GM19372 (cell line): ENCODE measurements around the gene KCNH2.
A peak's percentile ranks its signal among the peaks of the same experiment; 100 is the strongest.
"Not testable (repeated sequence)": the region's sequence is repeated elsewhere in the genome, so short reads cannot be mapped to it uniquely, and the experiment has no call there.

Source experiments
- ATAC-seq: cut with Tn5 transposase; IDR thresholded peaks from one replicate; pipeline ENCODE4 v1.9.1; 2021; ENCODE audit warnings: mild to moderate bottlenecking, low read depth, moderate library complexity; ENCODE audit not compliant: unreplicated experiment

KCNH2 gene, protein sequence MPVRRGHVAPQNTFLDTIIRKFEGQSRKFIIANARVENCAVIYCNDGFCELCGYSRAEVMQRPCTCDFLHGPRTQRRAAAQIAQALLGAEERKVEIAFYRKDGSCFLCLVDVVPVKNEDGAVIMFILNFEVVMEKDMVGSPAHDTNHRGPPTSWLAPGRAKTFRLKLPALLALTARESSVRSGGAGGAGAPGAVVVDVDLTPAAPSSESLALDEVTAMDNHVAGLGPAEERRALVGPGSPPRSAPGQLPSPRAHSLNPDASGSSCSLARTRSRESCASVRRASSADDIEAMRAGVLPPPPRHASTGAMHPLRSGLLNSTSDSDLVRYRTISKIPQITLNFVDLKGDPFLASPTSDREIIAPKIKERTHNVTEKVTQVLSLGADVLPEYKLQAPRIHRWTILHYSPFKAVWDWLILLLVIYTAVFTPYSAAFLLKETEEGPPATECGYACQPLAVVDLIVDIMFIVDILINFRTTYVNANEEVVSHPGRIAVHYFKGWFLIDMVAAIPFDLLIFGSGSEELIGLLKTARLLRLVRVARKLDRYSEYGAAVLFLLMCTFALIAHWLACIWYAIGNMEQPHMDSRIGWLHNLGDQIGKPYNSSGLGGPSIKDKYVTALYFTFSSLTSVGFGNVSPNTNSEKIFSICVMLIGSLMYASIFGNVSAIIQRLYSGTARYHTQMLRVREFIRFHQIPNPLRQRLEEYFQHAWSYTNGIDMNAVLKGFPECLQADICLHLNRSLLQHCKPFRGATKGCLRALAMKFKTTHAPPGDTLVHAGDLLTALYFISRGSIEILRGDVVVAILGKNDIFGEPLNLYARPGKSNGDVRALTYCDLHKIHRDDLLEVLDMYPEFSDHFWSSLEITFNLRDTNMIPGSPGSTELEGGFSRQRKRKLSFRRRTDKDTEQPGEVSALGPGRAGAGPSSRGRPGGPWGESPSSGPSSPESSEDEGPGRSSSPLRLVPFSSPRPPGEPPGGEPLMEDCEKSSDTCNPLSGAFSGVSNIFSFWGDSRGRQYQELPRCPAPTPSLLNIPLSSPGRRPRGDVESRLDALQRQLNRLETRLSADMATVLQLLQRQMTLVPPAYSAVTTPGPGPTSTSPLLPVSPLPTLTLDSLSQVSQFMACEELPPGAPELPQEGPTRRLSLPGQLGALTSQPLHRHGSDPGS

DNA sequence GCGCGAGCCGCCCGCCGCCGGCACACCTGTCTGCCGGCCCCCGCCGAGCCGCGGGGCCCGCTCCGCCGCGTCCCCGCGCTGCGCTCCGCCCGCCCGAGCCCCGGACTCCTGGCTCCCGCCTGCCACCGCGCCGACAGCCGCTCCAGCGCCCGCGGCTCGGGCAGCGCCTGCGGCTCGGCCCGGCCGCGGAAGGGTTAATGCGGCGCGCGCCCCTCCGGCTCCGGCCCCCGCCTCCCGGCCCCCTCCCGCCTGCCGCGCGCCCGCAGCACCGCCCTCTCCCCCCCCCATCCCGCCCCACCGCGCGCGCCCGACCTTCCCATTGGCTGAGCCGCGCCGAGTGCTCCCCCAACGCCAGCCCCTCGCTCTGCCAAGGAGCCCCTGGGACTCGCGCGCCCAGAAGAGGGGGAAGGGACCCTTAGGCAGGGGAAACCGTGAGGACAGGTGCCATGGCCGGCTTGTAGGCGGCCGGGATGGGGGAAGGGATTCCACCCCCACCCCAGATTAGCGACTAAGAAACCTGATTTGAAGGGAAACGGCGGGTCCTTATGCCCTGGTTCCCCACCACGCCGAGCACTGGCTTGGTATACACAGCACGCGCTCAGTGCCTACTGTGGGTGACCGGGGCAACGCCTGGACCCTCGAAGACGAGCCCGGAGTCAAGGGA lies at the start of gene KCNH2:
TSS of gene KCNH2 (minus strand) at position 196 of the 664 bp plus-strand sequence. CDS start 408 bp downstream, outside the sequence.
- ATAC-seq: no peak

DNA sequence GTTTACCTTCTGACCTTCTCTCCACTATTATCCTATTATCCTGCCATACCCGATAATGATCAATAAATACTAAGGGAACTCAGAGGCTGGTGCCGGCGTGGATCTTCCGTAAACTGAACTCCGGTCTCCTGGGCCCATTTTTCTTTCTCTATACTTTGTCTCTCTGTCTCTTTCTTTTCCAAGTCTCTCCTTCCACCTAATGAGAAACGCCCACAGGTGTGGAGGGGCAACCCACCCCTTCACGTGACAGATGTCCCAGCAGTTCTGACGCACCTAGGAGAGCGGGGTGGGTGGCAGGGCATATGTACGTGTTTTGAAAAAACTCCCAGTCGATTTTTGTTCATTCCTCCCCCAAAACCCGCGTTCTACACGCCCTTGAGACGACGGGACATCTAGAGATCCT lies 49.6 kb upstream of the KCNH2 start:
- not testable (repeated sequence) for ATAC-seq

DNA sequence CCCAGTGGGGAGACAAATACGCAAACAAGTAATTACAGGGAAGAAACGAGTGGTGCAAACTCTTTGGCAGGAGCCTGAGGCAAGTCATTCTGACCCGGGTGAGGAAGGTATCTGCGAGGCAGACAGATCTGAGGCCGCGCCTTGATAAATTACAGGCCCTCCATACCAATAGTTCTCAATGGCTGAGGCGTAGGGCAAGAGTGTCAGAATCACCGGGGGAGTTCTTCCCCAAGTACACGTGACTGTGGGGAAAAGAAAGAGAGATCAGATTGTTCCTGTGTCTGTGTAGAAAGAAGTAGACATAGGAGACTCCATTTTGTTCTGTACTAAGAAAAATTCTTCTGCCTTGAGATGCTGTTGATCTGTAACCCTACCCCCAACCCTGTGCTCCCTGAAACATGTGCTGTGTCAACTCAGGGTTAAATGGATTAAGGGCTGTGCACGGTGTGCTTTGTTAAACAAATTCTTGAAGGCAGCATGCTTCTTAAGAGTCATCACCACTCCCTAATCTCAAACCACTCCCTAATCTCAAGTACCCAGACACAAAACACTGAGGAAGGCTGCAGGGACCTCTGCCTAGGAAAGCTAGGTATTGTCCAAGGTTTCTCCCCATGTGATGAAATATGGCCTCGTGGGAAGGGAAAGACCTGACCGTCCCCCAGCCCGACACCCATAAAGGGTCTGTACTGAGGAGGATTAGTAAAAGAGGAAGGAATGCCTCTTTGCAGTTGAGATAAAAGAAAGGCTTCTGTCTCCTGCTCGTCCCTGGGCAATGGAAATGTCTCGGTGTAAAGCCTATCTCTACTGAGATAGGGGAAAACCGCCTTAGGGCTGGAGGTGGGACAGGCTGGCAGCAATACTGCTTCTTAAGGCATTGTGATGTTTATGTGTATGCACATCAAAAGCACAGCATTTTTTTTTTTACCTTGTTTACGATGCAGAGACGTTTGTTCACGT lies 48.9 kb upstream of the KCNH2 start:
- ATAC-seq: not testable (repeated sequence)

DNA sequence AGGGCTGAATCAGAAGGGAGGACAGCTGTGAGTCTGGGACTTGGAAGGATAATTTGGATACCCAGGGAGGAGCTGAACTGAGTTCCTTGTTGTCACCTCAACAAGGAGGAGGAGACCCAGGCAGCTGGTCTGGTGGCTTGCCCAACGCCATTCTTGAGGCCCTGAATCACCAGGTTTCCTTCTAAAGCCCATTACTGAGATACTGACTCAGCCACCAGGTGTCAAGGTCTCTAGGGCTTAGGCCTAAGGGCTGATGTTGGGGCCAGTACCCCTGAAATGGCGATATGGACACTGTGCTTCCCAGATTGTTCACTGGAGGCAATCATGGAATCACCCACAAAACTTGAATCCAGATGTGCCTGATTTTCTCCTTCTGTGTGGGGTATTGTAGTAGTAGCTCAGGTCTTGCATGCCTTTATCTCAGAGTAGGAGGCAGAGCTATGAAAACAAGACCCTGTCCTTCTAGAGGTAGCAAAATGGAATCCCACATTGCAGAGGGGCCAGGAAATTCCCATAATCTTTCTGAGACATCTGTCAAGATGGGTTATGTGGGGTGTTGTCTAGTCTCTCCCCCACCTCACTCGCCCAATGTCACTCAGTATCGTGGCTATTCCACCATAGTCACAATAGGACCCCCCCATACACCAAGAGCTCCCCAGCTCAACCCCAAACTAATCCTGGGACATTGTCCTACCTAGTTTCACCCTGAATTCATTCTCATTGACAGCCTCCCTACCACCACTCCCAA lies 48.0 kb upstream of the KCNH2 start:
- no peak for ATAC-seq

DNA sequence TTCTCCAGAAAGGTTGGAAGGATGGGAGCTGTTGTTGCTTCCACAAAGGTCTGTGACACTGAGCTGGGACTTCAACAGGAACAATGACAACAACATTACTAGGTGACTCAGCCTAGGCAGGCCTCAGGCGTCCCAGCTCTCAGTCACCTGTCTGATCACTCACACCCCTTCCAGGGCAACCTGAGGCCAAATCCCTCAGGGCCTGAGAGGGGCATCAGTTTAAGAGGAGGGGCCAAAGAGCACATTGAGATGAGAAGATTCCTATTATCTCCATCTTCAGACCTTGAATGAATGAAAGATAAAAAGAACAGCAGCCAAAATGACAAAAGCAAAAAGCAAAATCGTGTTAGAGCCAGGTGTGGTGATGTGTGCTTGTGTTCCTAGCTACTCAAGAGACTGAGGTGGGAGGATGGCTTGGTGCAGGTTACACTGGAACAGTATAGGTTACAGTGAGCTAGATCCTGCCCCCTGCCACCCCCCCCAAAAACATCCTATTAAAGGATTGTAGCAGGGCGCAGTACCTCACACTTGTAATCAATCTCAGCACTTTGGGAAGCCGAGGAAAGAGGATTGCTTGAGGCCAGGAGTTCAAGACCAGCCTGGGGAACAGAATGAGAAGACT lies 46.4 kb upstream of the KCNH2 start, which contains the start of gene ATG9B:
TSS of gene ATG9B (minus strand) at position 60 of the 622 bp plus-strand sequence. CDS start 71 bp downstream, outside the sequence.
- ATAC-seq: no peak

DNA sequence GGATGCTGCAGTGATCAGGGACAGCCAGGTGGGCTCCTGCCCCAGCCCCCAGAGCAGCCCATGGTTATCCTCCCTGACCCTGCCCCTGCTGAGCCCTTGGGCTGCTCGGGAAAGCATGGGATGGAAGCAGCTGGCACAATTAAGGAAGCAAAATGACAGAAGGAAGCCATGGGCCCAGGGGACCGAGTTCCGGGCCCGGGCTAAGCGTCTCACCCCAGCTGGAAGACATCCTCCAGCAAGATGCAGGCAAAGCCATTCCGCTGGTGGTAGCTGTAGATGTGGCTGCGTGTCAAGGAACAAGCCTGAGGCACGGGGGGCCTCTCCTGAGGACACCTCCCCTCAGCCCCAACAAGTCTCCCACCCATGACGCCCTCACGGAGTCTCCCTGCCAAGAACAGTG lies 45.1 kb upstream of the KCNH2 start:
- no peak for ATAC-seq

DNA sequence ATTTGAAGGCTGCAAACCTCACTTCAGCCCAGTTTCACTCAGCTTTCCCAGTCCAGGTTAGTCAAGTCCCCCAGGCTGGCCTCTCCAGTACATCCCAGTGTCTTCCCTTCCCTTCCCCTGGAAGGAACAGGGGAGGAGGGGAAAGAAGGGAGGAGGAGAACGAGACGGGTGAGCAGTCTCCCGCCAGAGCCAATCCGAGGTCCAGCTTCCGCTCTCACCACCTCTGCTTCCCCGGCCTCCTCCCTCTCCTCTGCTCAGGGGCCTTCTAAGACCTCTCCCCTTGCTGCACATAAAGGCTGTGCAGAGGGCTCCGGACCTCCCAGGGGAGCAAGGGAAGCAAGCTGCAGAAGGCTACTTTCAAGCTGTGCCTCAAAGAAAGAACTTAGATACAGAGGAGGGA lies 42.1 kb upstream of the KCNH2 start:
- ATAC-seq: no peak

DNA sequence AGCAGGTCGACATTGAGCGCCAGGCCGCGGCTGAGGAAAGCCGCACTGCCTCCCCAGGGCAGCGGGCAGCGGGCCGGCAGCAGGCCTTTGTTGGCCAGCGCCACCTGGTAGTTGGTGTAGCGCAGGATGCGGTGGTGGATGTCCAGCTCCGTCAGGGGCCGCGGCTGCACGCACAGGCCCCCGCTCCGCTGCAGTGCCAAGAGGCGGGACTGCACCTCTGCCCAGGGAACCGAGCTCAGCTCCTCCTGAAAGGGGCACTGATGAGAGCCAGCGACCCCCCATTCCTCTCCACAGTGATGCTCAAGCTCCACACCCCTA lies 41.0 kb upstream of the KCNH2 start:
- no peak for ATAC-seq

DNA sequence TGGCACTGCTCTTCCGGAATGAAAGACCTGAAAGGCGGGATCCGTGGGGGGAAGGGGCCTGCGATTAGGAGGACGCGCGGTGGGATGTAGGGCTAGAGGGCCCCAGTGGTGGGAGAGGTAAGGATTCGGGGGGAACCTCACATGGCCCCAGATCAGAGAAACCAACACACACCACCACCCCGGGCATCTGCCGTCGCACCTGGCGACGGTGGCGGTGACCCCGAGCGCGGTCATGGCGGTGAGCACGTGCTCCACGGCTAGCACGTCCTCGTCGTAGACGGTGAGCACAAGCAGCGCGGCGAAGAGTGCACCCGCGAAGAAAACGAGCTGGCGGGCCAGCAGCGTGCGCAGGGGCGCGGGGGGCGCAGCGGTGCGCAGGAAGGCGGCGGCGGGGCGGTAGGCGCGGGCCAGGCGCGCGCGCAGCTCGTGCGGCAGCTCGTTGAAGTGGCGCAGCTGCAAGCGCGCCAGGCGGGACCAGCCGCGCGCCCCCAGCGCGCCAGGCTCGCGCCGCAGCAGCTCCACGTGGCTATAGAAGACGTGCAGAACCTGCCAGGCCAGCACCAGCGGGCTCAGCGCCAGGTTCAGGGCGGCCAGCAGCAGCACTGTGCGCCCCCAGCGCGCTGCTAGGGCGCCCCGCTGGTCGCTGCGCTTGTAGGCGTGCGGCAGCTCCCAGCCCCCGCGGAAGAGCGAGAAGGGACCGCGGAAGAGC lies 40.5 kb upstream of the KCNH2 start:
- no peak for ATAC-seq

DNA sequence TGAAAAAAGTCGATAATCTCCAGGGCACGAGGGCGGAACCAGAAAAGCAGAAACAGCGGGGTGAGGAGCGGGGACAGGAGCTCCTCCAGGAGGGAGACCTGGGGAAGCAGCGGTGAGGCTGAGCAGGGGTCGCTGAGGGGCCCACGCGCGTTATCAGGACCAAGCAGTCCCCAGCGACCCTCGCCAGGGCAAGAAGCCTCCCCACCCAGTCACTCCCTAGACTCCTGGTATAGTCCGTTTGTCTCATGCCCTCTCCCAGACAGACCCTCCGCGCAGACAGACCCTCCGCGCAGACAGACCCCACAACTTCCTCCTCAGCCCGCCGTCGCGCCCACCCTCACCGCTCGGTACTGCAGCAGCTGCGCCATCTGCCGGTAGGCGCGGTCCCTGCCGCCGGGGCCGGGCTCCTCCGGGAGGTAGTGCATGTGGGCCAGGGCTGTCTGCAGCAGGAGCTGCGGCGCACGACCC lies 39.9 kb upstream of the KCNH2 start:
- ATAC-seq: peak; percentile 60

DNA sequence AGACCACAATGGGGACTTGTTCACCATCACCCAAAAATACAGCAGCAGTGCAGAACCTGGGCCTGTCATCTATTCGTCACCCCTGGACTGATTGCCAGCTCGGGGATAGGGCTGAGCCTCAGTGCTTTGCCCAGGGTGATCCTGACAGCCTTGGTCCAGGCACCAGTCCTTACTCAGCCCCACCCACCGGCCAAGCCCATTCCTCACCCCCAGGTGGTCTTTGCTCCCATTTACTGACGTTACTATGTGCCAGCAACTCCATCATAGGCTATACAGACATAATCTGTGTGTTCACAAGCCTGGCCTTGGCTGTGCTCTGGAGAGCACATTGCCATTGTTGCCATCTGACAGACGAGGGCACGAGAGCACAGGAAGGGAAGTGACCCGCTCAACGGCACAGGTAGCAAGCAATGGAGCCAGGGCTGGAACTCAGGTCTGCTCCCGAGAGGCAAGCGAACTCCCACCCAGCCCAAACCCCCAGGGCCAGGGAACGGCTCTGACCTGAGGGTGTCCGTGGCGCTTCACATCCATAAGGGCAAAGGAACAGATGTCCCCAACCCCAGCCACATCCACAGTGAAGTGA lies 39.3 kb upstream of the KCNH2 start:
- no peak for ATAC-seq

DNA sequence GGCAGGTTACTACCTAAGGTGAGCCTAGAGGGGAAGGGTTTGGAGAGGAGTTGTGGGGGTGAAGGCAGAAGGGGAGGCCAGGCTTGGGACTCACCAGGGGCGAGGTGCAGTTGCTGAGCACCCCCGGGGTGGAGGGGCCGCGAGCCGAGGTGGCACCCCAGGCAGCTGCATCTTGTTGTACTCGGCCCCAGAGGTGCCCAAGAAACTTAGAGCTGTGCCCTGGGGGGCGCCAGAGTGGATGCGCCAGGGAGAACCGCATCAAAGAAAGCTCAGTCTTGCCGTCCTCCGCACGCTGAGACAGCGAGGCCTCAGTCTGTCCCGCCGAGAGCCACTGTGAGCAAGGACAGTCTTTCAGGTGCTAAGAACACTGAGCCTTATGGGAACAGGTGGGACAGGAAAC lies 38.8 kb upstream of the KCNH2 start:
- ATAC-seq: no peak

DNA sequence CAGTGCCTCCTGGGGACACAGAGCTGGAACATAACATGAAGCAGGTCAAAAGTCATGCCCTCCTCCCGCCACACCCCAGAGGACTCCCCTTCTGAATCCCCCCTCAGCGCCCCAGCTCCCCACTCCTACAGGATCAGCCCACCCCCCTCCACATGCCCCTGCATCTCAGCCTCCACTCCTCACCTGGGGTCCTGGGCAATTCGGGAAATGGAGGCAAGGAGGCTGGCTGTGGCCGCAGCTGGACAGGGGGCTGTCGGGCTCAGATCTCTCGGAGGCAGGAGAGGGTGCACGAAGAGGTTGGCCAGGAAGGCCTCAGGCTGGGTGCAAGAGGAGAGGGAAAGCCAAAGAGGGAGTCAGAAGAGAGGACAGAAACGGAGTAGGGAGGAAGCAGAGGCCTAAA lies 38.4 kb upstream of the KCNH2 start:
- ATAC-seq: no peak

DNA sequence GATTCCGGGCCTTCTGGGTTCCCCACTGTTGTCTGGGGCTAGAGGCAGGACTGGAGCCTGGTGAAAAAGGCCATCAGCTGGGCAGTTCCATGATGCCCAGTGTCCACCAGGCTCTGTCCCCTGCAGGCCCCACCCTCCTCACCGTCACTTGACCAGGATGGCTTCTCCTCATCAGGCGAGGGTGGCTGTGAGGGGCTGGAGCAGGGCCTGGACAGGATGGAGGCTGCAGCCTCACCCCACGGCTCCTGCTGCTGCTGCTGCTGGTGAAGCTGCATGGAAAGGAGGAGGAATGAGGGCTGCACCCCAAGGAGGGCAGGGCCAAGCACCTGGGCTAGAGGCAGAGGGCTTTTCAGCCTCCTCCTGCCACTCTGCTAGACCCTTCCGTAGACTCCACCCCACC lies 37.8 kb upstream of the KCNH2 start:
- ATAC-seq: no peak

DNA sequence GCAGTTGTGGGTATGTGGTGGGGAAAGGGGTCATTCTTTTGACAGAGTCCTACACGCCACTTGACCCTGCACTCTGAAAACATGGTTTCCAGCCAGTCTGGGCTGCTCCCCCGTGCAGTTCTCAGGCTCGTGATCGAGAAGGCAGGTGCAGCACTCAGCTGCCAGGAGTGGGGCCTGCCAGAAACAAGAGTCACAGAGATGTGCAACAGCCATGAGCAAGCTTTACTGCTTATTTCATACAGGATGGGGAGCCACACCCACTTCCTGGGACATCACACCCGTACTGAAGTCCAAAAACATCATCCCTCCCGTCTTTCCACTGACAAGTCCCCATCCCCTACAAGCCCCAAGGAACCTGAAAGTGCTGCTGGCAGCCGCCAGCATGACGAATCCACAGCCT lies 36.8 kb upstream of the KCNH2 start:
- no peak for ATAC-seq

DNA sequence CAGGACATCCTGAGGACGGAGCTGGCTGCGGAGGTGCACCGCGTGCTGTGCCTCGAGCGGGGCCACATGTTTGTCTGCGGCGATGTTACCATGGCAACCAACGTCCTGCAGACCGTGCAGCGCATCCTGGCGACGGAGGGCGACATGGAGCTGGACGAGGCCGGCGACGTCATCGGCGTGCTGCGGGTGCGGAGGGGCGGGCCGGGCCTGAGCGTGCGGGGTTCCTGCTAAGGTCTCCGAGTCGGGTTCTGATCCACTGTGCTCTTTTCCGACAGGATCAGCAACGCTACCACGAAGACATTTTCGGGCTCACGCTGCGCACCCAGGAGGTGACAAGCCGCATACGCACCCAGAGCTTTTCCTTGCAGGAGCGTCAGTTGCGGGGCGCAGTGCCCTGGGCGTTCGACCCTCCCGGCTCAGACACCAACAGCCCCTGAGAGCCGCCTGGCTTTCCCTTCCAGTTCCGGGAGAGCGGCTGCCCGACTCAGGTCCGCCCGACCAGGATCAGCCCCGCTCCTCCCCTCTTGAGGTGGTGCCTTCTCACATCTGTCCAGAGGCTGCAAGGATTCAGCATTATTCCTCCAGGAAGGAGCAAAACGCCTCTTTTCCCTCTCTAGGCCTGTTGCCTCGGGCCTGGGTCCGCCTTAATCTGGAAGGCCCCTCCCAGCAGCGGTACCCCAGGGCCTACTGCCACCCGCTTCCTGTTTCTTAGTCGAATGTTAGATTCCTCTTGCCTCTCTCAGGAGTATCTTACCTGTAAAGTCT lies 35.8 kb upstream of the KCNH2 start:
- peak; percentile 52 for ATAC-seq
